Mammary epithelial cell (primary cell): ENCODE measurements around the gene ORC5.

ENCODE experiments used
- CTCF ChIP-seq, 2 donors: IDR thresholded peaks in 1 of 2; conservative IDR thresholded peaks in 1 of 2; 2 replicates each; pipeline ENCODE4 v1.5.1; 2011 to 2012; ENCODE audit warnings: inconsistent platforms in 2 of 2, low read length in 2 of 2, mild to moderate bottlenecking in 2 of 2, control low read depth in 1 of 2, low read depth in 1 of 2; ENCODE audit not compliant: insufficient read depth in 1 of 2; ENCODE audit errors: extremely low read depth in 1 of 2
- EZH2 ChIP-seq: IDR thresholded peaks from 2 replicates; pipeline ENCODE4 v1.6.1; 2012; ENCODE audit warnings: low read length, inconsistent platforms, borderline replicate concordance

- TF ChIP-seq CTCF (conservative IDR thresholded peaks at IDR 0.05 in 1 of 2, IDR thresholded peaks at IDR 0.05 in 1 of 2; ENCODE audit: extremely low read depth in 1 of 2, insufficient read depth in 1 of 2, low read depth in 1 of 2, low read length in 2 of 2) (no peak), EZH2 (no peak)
These were observed 31.5 kb downstream of the ORC5 start for GRCh38 chr7:104176332-104176731.
